ENCODE data around the gene ERH. TPM values are rescaled to one million over a fixed set of nuclear protein-coding genes. Genes with fewer than 3 reads are reported as not detected.

Gene ERH
- polyA plus RNA-seq, 3 donors = 63.6 to 67.0 (median 64.3) TPM

GRCh38 chr14:69355607-69356281 is 42.4 kb downstream of the ERH start:
- no peak overlapping the region for H2AFZ ChIP-seq (ENCODE audit: insufficient read depth, low read depth, low read length, poor library complexity, severe bottlenecking)
- no peak overlapping the region for H3K9ac ChIP-seq (ENCODE audit: insufficient read depth, low read length, poor library complexity, severe bottlenecking)
- H3K4me2 ChIP-seq (replicated peaks; ENCODE audit: extremely low read depth, low read length, poor library complexity, severe bottlenecking) = no peak overlapping the region

GRCh38 chr14:69355154-69355597 is 42.9 kb downstream of the ERH start:
- no peak overlapping the region for H3K4me2 ChIP-seq (replicated peaks; ENCODE audit: extremely low read depth, low read length, poor library complexity, severe bottlenecking)
- 99% methylated on average over 6 of the region's 6 CpGs for WGBS (ENCODE audit: insufficient coverage)

More at GRCh38 chr14:69355607-69356281, 42.4 kb downstream of the ERH start:
- intact Hi-C loops (cut with micrococcal nuclease) = no loop called here
- 94% methylated on average over 6 of the region's 6 CpGs for WGBS (ENCODE audit: insufficient coverage)
- H3K79me2 ChIP-seq (ENCODE audit: insufficient read depth, low read length) = no peaks in the 10 kb centered on the region
- no peak for DNase-seq
- Mint-ChIP-seq H3K9me3 (no peaks in the 10 kb centered on the region), H3K4me3 (no peak overlapping the region), H3K27ac (no peak overlapping the region), H3K4me1 (peaks cover 21% of the 10 kb centered on the region), H3K36me3 (no peaks in the 10 kb centered on the region), H3K27me3 (ENCODE audit: low read depth in 3 of 3) (peaks cover 7 to 17% (median 8%) of the 10 kb centered on the region in 3 donors)
- H3K9me3 ChIP-seq (replicated peaks in 1 of 2; ENCODE audit: control insufficient read depth in 1 of 2, insufficient read depth in 1 of 2, low read length in 2 of 2) = no peaks in the 10 kb centered on the region
- no peak for TF ChIP-seq CTCF (IDR thresholded peaks at IDR 0.05)
- H3K4me3 ChIP-seq (replicated peaks in 1 of 3; ENCODE audit: low read depth in 2 of 3, low read length in 3 of 3) = no peak overlapping the region
- H4K20me1 ChIP-seq (ENCODE audit: insufficient read depth, low read length) = no peaks in the 10 kb centered on the region
- no peaks in the 10 kb centered on the region for H3K27me3 ChIP-seq (ENCODE audit: control insufficient read depth in 2 of 2, insufficient read depth in 2 of 2, low read length in 2 of 2)
- H3K4me1 ChIP-seq (ENCODE audit: control insufficient read depth in 1 of 2, insufficient read depth in 2 of 2, low read length in 2 of 2) = peaks cover 11 to 14% of the 10 kb centered on the region in 2 donors
- H3K36me3 ChIP-seq (replicated peaks in 1 of 2; ENCODE audit: control insufficient read depth in 1 of 2, insufficient read depth in 2 of 2, low read length in 2 of 2) = no peaks in the 10 kb centered on the region
- no peak overlapping the region for H3K27ac ChIP-seq (ENCODE audit: low read depth in 1 of 2, low read length in 2 of 2)

More at GRCh38 chr14:69355154-69355597, 42.9 kb downstream of the ERH start:
- no peaks in the 10 kb centered on the region for H3K79me2 ChIP-seq (ENCODE audit: insufficient read depth, low read length)
- H2AFZ ChIP-seq (ENCODE audit: insufficient read depth, low read depth, low read length, poor library complexity, severe bottlenecking) = no peak overlapping the region
- H3K36me3 Mint-ChIP-seq = no peaks in the 10 kb centered on the region
- no peak for DNase-seq
- H3K9me3 Mint-ChIP-seq = no peaks in the 10 kb centered on the region
- H3K4me3 ChIP-seq (replicated peaks in 1 of 3; ENCODE audit: low read depth in 2 of 3, low read length in 3 of 3) = no peak overlapping the region
- H3K27me3 ChIP-seq (ENCODE audit: control insufficient read depth in 2 of 2, insufficient read depth in 2 of 2, low read length in 2 of 2) = no peaks in the 10 kb centered on the region
- peaks cover 22% of the 10 kb centered on the region for H3K4me1 Mint-ChIP-seq
- H3K36me3 ChIP-seq (replicated peaks in 1 of 2; ENCODE audit: control insufficient read depth in 1 of 2, insufficient read depth in 2 of 2, low read length in 2 of 2) = no peaks in the 10 kb centered on the region
- H3K27ac ChIP-seq (ENCODE audit: low read depth in 1 of 2, low read length in 2 of 2) = no peak overlapping the region
- no peaks in the 10 kb centered on the region for H3K9me3 ChIP-seq (replicated peaks in 1 of 2; ENCODE audit: control insufficient read depth in 1 of 2, insufficient read depth in 1 of 2, low read length in 2 of 2)
- H3K4me3 Mint-ChIP-seq = no peak overlapping the region
- H3K4me1 ChIP-seq (ENCODE audit: control insufficient read depth in 1 of 2, insufficient read depth in 2 of 2, low read length in 2 of 2) = peaks cover 11 to 16% of the 10 kb centered on the region in 2 donors
- H4K20me1 ChIP-seq (ENCODE audit: insufficient read depth, low read length) = no peaks in the 10 kb centered on the region
- H3K9ac ChIP-seq (ENCODE audit: insufficient read depth, low read length, poor library complexity, severe bottlenecking) = no peak overlapping the region
- no peak for TF ChIP-seq CTCF (IDR thresholded peaks at IDR 0.05)
- intact Hi-C loops (cut with micrococcal nuclease) = no loop called here
- H3K27me3 Mint-ChIP-seq (ENCODE audit: low read depth in 3 of 3) = peaks cover 7 to 15% (median 8%) of the 10 kb centered on the region in 3 donors
- no peak overlapping the region for H3K27ac Mint-ChIP-seq
